ENCODE data around the gene CLNK. TPM values are rescaled to one million over a fixed set of nuclear protein-coding genes. Genes with fewer than 3 reads are reported as not detected.

Gene CLNK
- total RNA-seq, 1 donor from 2014 or later, result not detected

- intact Hi-C loops (cut with DNase I), result no loop called here
- ATAC-seq (no peak), DNase-seq (ENCODE audit: missing footprints) (no peak)
These were observed 19.3 kb upstream of the CLNK start for GRCh38 chr4:10703766-10704429.

GRCh38 chr4:10703156-10703555, 18.6 kb upstream of the CLNK start:
- no peak for DNase-seq (ENCODE audit: missing footprints)

GRCh38 chr4:10701702-10702460, 17.3 kb upstream of the CLNK start:
- no peak for DNase-seq (ENCODE audit: missing footprints)
- intact Hi-C loops (cut with DNase I), result no loop called here
- no peak for ATAC-seq

More at GRCh38 chr4:10703156-10703555, 18.6 kb upstream of the CLNK start:
- no peak for ATAC-seq
- intact Hi-C loops (cut with DNase I), result no loop called here

- ATAC-seq, result no peak
- DNase-seq (ENCODE audit: missing footprints), result no peak
- intact Hi-C loops (cut with DNase I), result no loop called here
These were observed 16.6 kb upstream of the CLNK start for GRCh38 chr4:10701161-10701560.

- DNase-seq (ENCODE audit: missing footprints) (no peak), ATAC-seq (no peak)
- intact Hi-C loops (cut with DNase I), result no loop called here
These were observed 13.6 kb upstream of the CLNK start for GRCh38 chr4:10698172-10698571.

- intact Hi-C loops (cut with DNase I), result no loop called here
- no peak for ATAC-seq
- DNase-seq (ENCODE audit: missing footprints), result no peak
These were observed 12.5 kb upstream of the CLNK start for GRCh38 chr4:10697086-10697485.

GRCh38 chr4:10696253-10696652, 11.7 kb upstream of the CLNK start:
- ATAC-seq (no peak), DNase-seq (ENCODE audit: missing footprints) (no peak)
- intact Hi-C loops (cut with DNase I), result no loop called here

- intact Hi-C loops (cut with DNase I), result no loop called here
- ATAC-seq, result no peak
- DNase-seq (ENCODE audit: missing footprints), result no peak
These were observed 10.3 kb upstream of the CLNK start for GRCh38 chr4:10694828-10695209.

- ATAC-seq (no peak), DNase-seq (ENCODE audit: missing footprints) (no peak)
- intact Hi-C loops (cut with DNase I), result no loop called here
These were observed 9.7 kb upstream of the CLNK start for GRCh38 chr4:10694151-10694827.

GRCh38 chr4:10691651-10692050, 7.1 kb upstream of the CLNK start:
- intact Hi-C loops (cut with DNase I), result no loop called here
- no peak for DNase-seq (ENCODE audit: missing footprints)
- ATAC-seq, result no peak

GRCh38 chr4:10690185-10690907, 5.8 kb upstream of the CLNK start:
- no peak for DNase-seq (ENCODE audit: missing footprints)
- intact Hi-C loops (cut with DNase I), result no loop called here
- no peak for ATAC-seq

GRCh38 chr4:10688846-10689245, 4.3 kb upstream of the CLNK start:
- intact Hi-C loops (cut with DNase I), result no loop called here
- ATAC-seq (no peak), DNase-seq (ENCODE audit: missing footprints) (no peak)

- ATAC-seq, result no peak
- no peak for DNase-seq (ENCODE audit: missing footprints)
- intact Hi-C loops (cut with DNase I), result no loop called here
These were observed 3.5 kb upstream of the CLNK start for GRCh38 chr4:10688022-10688421.

GRCh38 chr4:10687526-10687925, 3.0 kb upstream of the CLNK start:
- intact Hi-C loops (cut with DNase I), result no loop called here
- ATAC-seq (no peak), DNase-seq (ENCODE audit: missing footprints) (no peak)

- intact Hi-C loops (cut with DNase I), result no loop called here
- ATAC-seq, result no peak
- DNase-seq (ENCODE audit: missing footprints), result no peak
These were observed 2.2 kb downstream of the CLNK start for GRCh38 chr4:10682397-10682796.

- DNase-seq (ENCODE audit: missing footprints), result no peak
- ATAC-seq, result peak; percentile 85
- intact Hi-C loops (cut with DNase I), result no loop called here
These were observed 6.6 kb downstream of the CLNK start for GRCh38 chr4:10677796-10678497.

GRCh38 chr4:10673817-10674369, 10.7 kb downstream of the CLNK start:
- ATAC-seq (no peak), DNase-seq (ENCODE audit: missing footprints) (no peak)
- intact Hi-C loops (cut with DNase I), result no loop called here

GRCh38 chr4:10672379-10672778, 12.2 kb downstream of the CLNK start:
- intact Hi-C loops (cut with DNase I), result no loop called here
- DNase-seq (ENCODE audit: missing footprints), result no peak
- ATAC-seq, result no peak

GRCh38 chr4:10671799-10672198, 12.8 kb downstream of the CLNK start:
- intact Hi-C loops (cut with DNase I), result no loop called here
- ATAC-seq (no peak), DNase-seq (ENCODE audit: missing footprints) (no peak)

Measured in Right ventricle myocardium inferior (tissue), 1 donor.